Upper lobe of left lung (tissue), 6 donors: ENCODE data around the gene PGS1. TPM values are rescaled to one million over a fixed set of nuclear protein-coding genes. Genes with fewer than 3 reads are reported as not detected.
A peak's percentile ranks its signal among the peaks of the same experiment; 100 is the strongest.

Source experiments
- ATAC-seq, 2 donors: fragments of 200-7000 bp; cut with Tn5 transposase; one replicate each; pipeline ENCODE4 v1.9.1; 2022; ENCODE audit warnings: mild to moderate bottlenecking in 2 of 2, moderate library complexity in 2 of 2; ENCODE audit not compliant: low FRiP score in 2 of 2
- DNase-seq, 2 donors: peaks; one replicate each; pipeline ENCODE4 v3.0.0-alpha.2; 2019 to 2020
- H3K27ac ChIP-seq, 4 donors: fragments of 200-600 bp; sonication (generic); one replicate each; pipeline ENCODE4 v1.5.1; 2016 to 2019
- H3K27me3 ChIP-seq, 4 donors: fragments of 200-600 bp; sonication (generic); one replicate each; pipeline ENCODE4 v1.5.1; 2017 to 2019
- H3K36me3 ChIP-seq, 4 donors: fragments of 200-600 bp; sonication (generic); one replicate each; pipeline ENCODE4 v1.5.1; 2016 to 2019
- H3K4me1 ChIP-seq, 4 donors: fragments of 200-600 bp; sonication (generic); one replicate each; pipeline ENCODE4 v1.5.1; 2018 to 2019
- H3K4me3 ChIP-seq, 4 donors: fragments of 200-600 bp; sonication (generic); one replicate each; pipeline ENCODE4 v1.5.1; 2017 to 2019; ENCODE audit warnings: mild to moderate bottlenecking in 2 of 4, moderate library complexity in 1 of 4
- H3K9me3 ChIP-seq, 4 donors: fragments of 200-600 bp; sonication (generic); one replicate each; pipeline ENCODE4 v1.5.1; 2018 to 2019
- EP300 ChIP-seq, 4 donors: sonication (generic); formaldehyde crosslinking; IDR thresholded peaks; one replicate each; pipeline ENCODE4 v1.5.1; 2017; ENCODE audit warnings: antibody characterized with exemption in 4 of 4, control low read depth in 2 of 4
- POLR2A ChIP-seq, 4 donors: fragments of 450-650 bp; IDR thresholded peaks; one replicate each; pipeline ENCODE4 v1.5.1; 2016 to 2017; ENCODE audit warnings: antibody characterized with exemption in 4 of 4, mild to moderate bottlenecking in 2 of 4
- POLR2AphosphoS5 ChIP-seq, 2 donors: sonication (generic); formaldehyde crosslinking; IDR thresholded peaks; one replicate each; pipeline ENCODE4 v1.5.1; 2017; ENCODE audit warnings: antibody characterized with exemption in 2 of 2
- WGBS, 2 donors: methylation state at CpG; one replicate each; pipeline ENCODE4 v1.1.5; 2017 to 2018; 5-methylcytosine and 5-hydroxymethylcytosine counted together
- total RNA-seq, 6 donors: library from RNA; depleted of rRNA in 4 of 6; stranded (reverse); fragments of >200 nt in 4 of 6; gene quantifications; one replicate each; pipeline versions ENCODE4 v1.1.0 to v1.2.1, GENCODE V29; 2016 to 2021
- TF ChIP-seq, protein P1 (sequence below), 6 experiments: fragments of 450-650 bp in 4 of 6; fragments of 200-600 bp in 2 of 6; sonication (generic) in 2 of 6; IDR thresholded peaks; one replicate each; pipeline ENCODE4 v1.5.1; 2016 to 2019; ENCODE audit warnings: antibody characterized with exemption in 6 of 6
- donor health status: DM: no; HTN: no; CAD: no; lungs with moderate emphysema.
- donor health status: DM: no; HTN: yes; CAD: no; lungs with severe emphysema.

PGS1 gene
- total RNA-seq, 6 donors from 2014 or later, result 79.2 to 348 (median 92.3) TPM

DNA sequence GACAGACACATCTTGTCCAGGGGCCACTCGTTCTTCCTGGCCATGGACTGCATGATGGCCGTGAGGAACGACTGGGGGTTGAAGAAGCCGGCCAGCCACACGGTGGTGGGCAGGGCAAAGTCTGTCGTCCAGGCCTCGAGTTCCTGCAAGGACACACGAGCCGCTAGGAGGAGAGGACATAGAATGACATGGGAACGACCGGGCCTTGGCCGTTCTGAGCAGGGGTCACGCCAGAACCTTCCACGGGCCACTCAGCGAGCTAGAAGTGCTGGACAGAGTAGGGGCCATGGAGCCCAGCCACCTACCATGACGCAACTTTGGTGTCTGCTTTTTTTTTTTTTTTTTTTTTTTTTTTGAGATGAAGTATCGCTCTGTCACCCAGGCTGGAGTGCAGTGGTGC lies 47.0 kb downstream of the PGS1 start:
- H3K27me3 ChIP-seq, result no peaks in the 10 kb centered on the region
- ATAC-seq (peak in 1 of 2 donors; percentile 50), DNase-seq (peak in 1 of 2 donors; percentile 79)
- H3K9me3 ChIP-seq, result no peaks in the 10 kb centered on the region
- H3K27ac ChIP-seq, result peak overlapping the region in 3 of 4 donors; percentile 58 to 69 (median 66)
- 66% methylated on average over 17 of the region's 17 CpGs for WGBS, 2 donors
- H3K36me3 ChIP-seq, result peaks cover 26 to 91% (median 63%) of the 10 kb centered on the region in 4 donors
- H3K4me1 ChIP-seq, result peaks cover 24 to 54% (median 49%) of the 10 kb centered on the region in 4 donors
- H3K4me3 ChIP-seq, result no peak overlapping the region
- TF ChIP-seq, protein P1, sequence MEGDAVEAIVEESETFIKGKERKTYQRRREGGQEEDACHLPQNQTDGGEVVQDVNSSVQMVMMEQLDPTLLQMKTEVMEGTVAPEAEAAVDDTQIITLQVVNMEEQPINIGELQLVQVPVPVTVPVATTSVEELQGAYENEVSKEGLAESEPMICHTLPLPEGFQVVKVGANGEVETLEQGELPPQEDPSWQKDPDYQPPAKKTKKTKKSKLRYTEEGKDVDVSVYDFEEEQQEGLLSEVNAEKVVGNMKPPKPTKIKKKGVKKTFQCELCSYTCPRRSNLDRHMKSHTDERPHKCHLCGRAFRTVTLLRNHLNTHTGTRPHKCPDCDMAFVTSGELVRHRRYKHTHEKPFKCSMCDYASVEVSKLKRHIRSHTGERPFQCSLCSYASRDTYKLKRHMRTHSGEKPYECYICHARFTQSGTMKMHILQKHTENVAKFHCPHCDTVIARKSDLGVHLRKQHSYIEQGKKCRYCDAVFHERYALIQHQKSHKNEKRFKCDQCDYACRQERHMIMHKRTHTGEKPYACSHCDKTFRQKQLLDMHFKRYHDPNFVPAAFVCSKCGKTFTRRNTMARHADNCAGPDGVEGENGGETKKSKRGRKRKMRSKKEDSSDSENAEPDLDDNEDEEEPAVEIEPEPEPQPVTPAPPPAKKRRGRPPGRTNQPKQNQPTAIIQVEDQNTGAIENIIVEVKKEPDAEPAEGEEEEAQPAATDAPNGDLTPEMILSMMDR (IDR thresholded peaks at IDR 0.05), result no peak
- peak; percentile 20 to 30 for TF ChIP-seq POLR2AphosphoS5 (IDR thresholded peaks at IDR 0.05)

DNA sequence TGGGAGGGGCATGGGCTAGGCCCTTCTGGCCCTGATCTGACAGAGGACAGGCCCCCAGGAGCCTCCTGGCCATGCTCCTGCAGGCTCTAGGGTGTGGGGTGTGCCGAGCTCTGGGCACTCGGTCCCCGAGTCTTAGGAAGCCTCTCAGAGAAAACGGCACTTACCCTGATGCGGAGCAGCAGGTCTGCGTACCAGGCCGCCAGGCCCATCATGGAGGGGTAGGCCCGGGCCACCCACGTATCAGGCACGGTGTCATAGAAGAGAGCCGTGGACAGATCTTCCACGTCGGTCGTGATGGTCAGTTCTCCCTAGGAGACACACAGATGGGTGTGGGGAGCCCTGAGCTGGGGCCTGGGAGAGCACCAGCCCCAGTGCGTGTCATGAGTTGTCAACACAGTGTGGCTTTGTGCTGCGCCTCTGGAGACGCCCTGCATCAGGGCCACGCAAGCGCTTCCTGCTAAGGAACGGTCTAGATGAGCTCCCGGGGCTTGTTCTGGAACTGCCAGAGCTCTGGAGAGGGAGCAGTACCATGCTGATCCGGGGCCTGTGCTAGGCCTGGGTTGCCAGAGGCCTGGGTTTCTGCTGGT lies 47.9 kb downstream of the PGS1 start:
- no peak for ATAC-seq
- peaks cover 17 to 44% (median 40%) of the 10 kb centered on the region in 4 donors for H3K4me1 ChIP-seq

DNA sequence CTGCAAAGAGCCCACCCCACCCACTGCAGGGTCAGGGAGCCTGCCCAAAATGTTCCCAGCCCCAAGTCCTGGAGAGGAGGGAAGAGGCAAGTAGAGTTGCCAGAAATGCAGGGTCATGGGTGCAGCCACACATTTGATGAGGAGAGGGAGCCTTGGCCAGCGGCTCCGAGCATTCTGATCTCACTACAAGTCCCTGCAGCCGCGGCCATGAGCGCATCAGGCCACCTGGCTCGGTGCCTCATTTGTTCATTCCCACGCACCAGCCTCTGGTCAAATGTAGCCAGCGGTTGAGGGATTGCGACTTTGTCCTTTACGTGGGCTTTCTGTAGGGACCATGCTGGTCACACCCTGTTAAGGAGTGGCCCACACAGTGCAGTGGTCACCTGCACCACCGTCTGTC lies 48.7 kb downstream of the PGS1 start:
- Histone ChIP-seq H3K27ac (no peak overlapping the region), H3K4me1 (peaks cover 12 to 38% (median 33%) of the 10 kb centered on the region in 4 donors), H3K9me3 (no peaks in the 10 kb centered on the region), H3K27me3 (no peaks in the 10 kb centered on the region), H3K36me3 (peaks cover 26 to 79% (median 55%) of the 10 kb centered on the region in 4 donors), H3K4me3 (no peak overlapping the region)
- WGBS, 2 donors, result 94 to 95% methylated on average over 6 to 11 of the region's 11 CpGs
- no peak for ATAC-seq
- DNase-seq, result no peak
- TF ChIP-seq, protein P1 (IDR thresholded peaks at IDR 0.05), result no peak
- TF ChIP-seq EP300 (IDR thresholded peaks at IDR 0.05) (no peak), POLR2A (IDR thresholded peaks at IDR 0.05) (no peak), POLR2AphosphoS5 (IDR thresholded peaks at IDR 0.05) (no peak)

More for the DNA sequence above, 47.9 kb downstream of the PGS1 start:
- no peak for DNase-seq
- H3K27me3 ChIP-seq, result no peaks in the 10 kb centered on the region
- TF ChIP-seq POLR2A (IDR thresholded peaks at IDR 0.05), result no peak
- TF ChIP-seq, protein P1 (IDR thresholded peaks at IDR 0.05), result no peak
- no peak for TF ChIP-seq EP300 (IDR thresholded peaks at IDR 0.05)
- no peak for TF ChIP-seq POLR2AphosphoS5 (IDR thresholded peaks at IDR 0.05)
- peaks cover 26 to 84% (median 59%) of the 10 kb centered on the region in 4 donors for H3K36me3 ChIP-seq
- no peaks in the 10 kb centered on the region for H3K9me3 ChIP-seq
- 92 to 93% methylated on average over 15 to 20 of the region's 22 CpGs for WGBS, 2 donors
- H3K27ac ChIP-seq, result peak overlapping the region in 2 of 4 donors; percentile 26 to 48
- H3K4me3 ChIP-seq, result no peak overlapping the region

DNA sequence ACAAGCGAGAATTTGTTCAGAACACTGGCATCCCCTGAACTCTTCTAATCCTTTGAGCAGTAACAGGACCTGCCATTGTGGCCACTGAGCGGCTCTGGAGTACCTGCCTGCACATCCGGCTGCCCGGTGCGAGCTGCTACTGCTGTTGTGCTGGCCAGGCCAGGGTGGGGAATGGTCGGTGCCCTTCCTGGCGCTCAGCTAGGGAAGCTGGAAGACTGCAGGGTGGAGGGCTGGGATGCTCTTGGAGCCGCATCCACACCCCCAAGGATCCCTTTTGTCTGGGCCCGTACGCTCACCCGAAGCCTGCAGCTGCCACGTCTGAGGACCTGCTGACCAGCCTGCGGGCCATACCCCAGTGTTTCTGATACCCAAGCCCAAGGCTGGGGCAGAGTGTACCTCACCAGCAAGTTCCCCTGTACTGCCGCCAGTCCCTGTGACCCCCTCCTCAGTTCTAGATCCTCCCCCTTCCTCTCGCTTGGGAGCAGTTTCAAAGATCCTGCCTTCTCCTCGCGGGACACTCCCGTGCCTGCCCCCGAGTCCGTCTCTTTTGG lies 49.7 kb downstream of the PGS1 start:
- no peaks in the 10 kb centered on the region for H3K27me3 ChIP-seq
- peak overlapping the region in 1 of 4 donors; percentile 15 for H3K27ac ChIP-seq
- 77 to 87% methylated on average over 19 to 20 of the region's 20 CpGs for WGBS, 2 donors
- ATAC-seq (no peak), DNase-seq (no peak)
- H3K4me3 ChIP-seq, result no peak overlapping the region
- peaks cover 26 to 71% (median 52%) of the 10 kb centered on the region in 4 donors for H3K36me3 ChIP-seq
- no peak for TF ChIP-seq POLR2A (IDR thresholded peaks at IDR 0.05)
- H3K4me1 ChIP-seq, result peaks cover 8 to 31% (median 28%) of the 10 kb centered on the region in 4 donors
- no peaks in the 10 kb centered on the region for H3K9me3 ChIP-seq

DNA sequence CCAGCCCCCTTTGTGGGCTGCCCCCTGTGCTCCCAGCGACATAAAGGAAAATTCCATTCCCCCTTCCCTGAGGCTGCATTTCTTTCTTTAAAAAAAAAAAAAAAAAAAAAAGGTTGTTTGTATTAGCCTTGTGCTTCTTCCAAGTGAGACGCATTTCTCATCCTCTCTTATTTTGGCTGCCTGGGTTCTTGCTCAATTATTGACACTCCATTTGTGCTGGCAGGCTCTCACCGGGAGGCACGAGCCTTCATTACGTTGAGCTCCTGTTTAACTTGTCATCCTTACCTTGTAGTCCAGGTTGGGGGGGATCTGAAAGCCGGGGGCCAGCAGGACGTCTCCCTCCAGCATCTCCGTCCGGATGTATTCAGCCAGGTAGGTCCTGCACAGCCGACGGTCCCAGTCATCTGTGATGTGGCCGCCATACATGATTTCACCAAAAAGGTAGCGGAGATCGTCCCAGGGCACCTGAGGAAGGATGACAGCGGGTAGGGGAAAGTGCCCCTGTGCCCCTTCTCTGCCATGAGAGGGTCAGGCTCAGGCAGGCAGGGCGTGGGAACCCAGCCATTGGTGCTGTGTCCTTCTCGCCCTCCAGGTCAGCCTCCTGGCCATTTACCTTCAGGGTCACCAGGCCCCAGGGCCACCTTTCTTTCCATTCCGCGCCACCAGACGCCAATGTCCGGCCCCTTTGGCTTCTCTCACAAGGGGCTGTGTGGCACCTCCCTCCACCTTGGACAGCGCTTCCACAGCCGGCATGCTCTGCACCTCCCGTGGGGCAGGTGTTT lies 50.6 kb downstream of the PGS1 start:
- DNase-seq (no peak), ATAC-seq (no peak)
- Histone ChIP-seq H3K4me3 (no peak overlapping the region), H3K27me3 (no peaks in the 10 kb centered on the region), H3K9me3 (no peaks in the 10 kb centered on the region), H3K27ac (peak overlapping the region in 1 of 4 donors; percentile 5), H3K36me3 (peaks cover 22 to 62% (median 44%) of the 10 kb centered on the region in 4 donors), H3K4me1 (peaks cover 6 to 27% (median 23%) of the 10 kb centered on the region in 4 donors)
- TF ChIP-seq POLR2AphosphoS5 (IDR thresholded peaks at IDR 0.05) (no peak), POLR2A (IDR thresholded peaks at IDR 0.05) (no peak), EP300 (IDR thresholded peaks at IDR 0.05) (no peak)
- TF ChIP-seq, protein P1 (IDR thresholded peaks at IDR 0.05), result no peak
- WGBS, 2 donors, result 81 to 86% methylated on average over 22 to 24 of the region's 24 CpGs
